Measurements from ENCODE around the gene QRICH1.

DNA sequence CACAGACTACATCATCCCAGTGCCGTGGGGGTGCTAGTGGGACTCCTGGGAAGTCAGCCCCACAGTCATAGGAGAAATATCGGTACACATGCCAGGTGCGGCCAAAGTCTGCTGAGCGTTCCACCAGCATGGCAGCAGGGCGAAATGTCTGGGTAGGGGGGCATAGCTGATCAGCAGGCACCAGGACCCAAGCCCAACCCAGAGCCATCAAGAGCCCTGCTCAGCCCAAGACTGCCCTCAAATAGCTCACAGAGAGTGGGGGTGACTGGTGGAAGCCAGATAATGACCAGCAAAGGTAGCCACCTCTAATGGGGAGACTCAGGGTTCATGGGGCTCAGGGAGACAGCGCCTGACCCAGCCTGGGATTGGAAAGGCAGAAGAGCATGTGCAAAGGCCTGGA, 37.7 kb upstream of the QRICH1 start:
- TF ChIP-seq, protein P1, sequence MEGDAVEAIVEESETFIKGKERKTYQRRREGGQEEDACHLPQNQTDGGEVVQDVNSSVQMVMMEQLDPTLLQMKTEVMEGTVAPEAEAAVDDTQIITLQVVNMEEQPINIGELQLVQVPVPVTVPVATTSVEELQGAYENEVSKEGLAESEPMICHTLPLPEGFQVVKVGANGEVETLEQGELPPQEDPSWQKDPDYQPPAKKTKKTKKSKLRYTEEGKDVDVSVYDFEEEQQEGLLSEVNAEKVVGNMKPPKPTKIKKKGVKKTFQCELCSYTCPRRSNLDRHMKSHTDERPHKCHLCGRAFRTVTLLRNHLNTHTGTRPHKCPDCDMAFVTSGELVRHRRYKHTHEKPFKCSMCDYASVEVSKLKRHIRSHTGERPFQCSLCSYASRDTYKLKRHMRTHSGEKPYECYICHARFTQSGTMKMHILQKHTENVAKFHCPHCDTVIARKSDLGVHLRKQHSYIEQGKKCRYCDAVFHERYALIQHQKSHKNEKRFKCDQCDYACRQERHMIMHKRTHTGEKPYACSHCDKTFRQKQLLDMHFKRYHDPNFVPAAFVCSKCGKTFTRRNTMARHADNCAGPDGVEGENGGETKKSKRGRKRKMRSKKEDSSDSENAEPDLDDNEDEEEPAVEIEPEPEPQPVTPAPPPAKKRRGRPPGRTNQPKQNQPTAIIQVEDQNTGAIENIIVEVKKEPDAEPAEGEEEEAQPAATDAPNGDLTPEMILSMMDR (IDR thresholded peaks at IDR 0.05), result no peak
- TF ChIP-seq RCOR1 (IDR thresholded peaks at IDR 0.05; ENCODE audit: low read length) (no peak), POLR2AphosphoS5 (IDR thresholded peaks at IDR 0.05; ENCODE audit: low read depth, low read length) (no peak), EZH2phosphoT487 (IDR thresholded peaks at IDR 0.05; ENCODE audit: borderline replicate concordance, low read depth) (no peak), GABPA (IDR thresholded peaks at IDR 0.05; ENCODE audit: low read depth) (no peak), YY1 (IDR thresholded peaks at IDR 0.05; ENCODE audit: low read depth) (no peak), MXI1 (IDR thresholded peaks at IDR 0.05; ENCODE audit: low read depth, low read length) (no peak), GATA2 (CRISPR knock-in tag; IDR thresholded peaks at IDR 0.05) (no peak), ELF1 (IDR thresholded peaks at IDR 0.05) (no peak), EP300 (IDR thresholded peaks at IDR 0.05; ENCODE audit: borderline replicate concordance in 1 of 2, low read depth in 1 of 2, low read length in 1 of 2) (no peak)
- TF ChIP-seq, protein P2, sequence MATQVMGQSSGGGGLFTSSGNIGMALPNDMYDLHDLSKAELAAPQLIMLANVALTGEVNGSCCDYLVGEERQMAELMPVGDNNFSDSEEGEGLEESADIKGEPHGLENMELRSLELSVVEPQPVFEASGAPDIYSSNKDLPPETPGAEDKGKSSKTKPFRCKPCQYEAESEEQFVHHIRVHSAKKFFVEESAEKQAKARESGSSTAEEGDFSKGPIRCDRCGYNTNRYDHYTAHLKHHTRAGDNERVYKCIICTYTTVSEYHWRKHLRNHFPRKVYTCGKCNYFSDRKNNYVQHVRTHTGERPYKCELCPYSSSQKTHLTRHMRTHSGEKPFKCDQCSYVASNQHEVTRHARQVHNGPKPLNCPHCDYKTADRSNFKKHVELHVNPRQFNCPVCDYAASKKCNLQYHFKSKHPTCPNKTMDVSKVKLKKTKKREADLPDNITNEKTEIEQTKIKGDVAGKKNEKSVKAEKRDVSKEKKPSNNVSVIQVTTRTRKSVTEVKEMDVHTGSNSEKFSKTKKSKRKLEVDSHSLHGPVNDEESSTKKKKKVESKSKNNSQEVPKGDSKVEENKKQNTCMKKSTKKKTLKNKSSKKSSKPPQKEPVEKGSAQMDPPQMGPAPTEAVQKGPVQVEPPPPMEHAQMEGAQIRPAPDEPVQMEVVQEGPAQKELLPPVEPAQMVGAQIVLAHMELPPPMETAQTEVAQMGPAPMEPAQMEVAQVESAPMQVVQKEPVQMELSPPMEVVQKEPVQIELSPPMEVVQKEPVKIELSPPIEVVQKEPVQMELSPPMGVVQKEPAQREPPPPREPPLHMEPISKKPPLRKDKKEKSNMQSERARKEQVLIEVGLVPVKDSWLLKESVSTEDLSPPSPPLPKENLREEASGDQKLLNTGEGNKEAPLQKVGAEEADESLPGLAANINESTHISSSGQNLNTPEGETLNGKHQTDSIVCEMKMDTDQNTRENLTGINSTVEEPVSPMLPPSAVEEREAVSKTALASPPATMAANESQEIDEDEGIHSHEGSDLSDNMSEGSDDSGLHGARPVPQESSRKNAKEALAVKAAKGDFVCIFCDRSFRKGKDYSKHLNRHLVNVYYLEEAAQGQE (IDR thresholded peaks at IDR 0.05; ENCODE audit: low read depth, low read length), result no peak

Measured in SK-N-SH (cell line).